Panc1 (cell line): ENCODE data around the gene MINDY4B. TPM values are rescaled to one million over a fixed set of nuclear protein-coding genes. Genes with fewer than 3 reads are reported as not detected.

Source experiments
- ATAC-seq: fragments of 200-7000 bp; cut with Tn5 transposase; 2 replicates; pipeline ENCODE4 v1.9.1; 2020; ENCODE audit warnings: mild to moderate bottlenecking, moderate library complexity
- BruUV-seq: library from RNA; stranded (reverse); fragments of 400-500 nt; replicated peaks from 2 replicates; lab custom pipeline; 2021; lab: Mats Ljungman, UMichigan
- CTCF ChIA-PET: fragments of 300-600 bp; sonication (Branson Sonifier 250); formaldehyde crosslinking; loops from one replicate; lab custom pipeline; 2022; ENCODE audit warnings: antibody characterized with exemption; lab: Charles Lee
- POLR2A ChIA-PET: fragments of 300-600 bp; sonication (Branson Sonifier 250); formaldehyde crosslinking; loops from one replicate; lab custom pipeline; 2022; ENCODE audit warnings: antibody characterized with exemption; lab: Charles Lee
- DNase-seq: peaks from one replicate; pipeline ENCODE4 v3.0.0-alpha.2; 2010; ENCODE audit warnings: low read depth, low spot score
- H3K27ac ChIP-seq: 2 replicates; pipeline ENCODE4 v1.5.1; 2011; ENCODE audit warnings: mild to moderate bottlenecking, low read length, inconsistent platforms
- H3K27me3 ChIP-seq: fragments of 200-500 bp; sonication (Bioruptor generic); 2 replicates; pipeline ENCODE4 v1.6.0; 2014; ENCODE audit warnings: low read length, inconsistent platforms; ENCODE audit not compliant: control insufficient read depth, insufficient read depth
- H3K36me3 ChIP-seq: fragments of 200-500 bp; sonication (Bioruptor generic); 2 replicates; pipeline ENCODE4 v1.5.1; 2014; ENCODE audit warnings: inconsistent platforms, mild to moderate bottlenecking, low read length, moderate library complexity; ENCODE audit not compliant: control insufficient read depth, insufficient read depth
- H3K4me1 ChIP-seq: 2 replicates; pipeline ENCODE4 v1.5.1; 2011; ENCODE audit warnings: inconsistent platforms, mild to moderate bottlenecking, low read length, moderate library complexity; ENCODE audit not compliant: control insufficient read depth, insufficient read depth
- H3K4me3 ChIP-seq, 2 experiments: 2 replicates each; pipeline ENCODE4 v1.5.1; 2011 to 2012; ENCODE audit warnings: low read depth in 2 of 2, low read length in 2 of 2, mild to moderate bottlenecking in 2 of 2, inconsistent platforms in 1 of 2, moderate library complexity in 1 of 2
- H3K9me3 ChIP-seq: fragments of 200-500 bp; sonication (Bioruptor generic); 2 replicates; pipeline ENCODE4 v1.5.1; 2014; ENCODE audit warnings: low read depth, mild to moderate bottlenecking, inconsistent platforms, low read length, moderate library complexity; ENCODE audit not compliant: control insufficient read depth, insufficient read depth
- POLR2AphosphoS5 ChIP-seq: IDR thresholded peaks from 2 replicates; pipeline ENCODE4 v1.6.1; 2012; ENCODE audit warnings: mild to moderate bottlenecking, low read depth, low read length, moderate library complexity
- SIN3A ChIP-seq: IDR thresholded peaks from 2 replicates; pipeline ENCODE4 v1.6.1; 2012; ENCODE audit warnings: low read depth, mild to moderate bottlenecking, low read length, moderate library complexity, borderline replicate concordance; ENCODE audit not compliant: insufficient read depth
- TCF7L2 ChIP-seq: IDR thresholded peaks from 2 replicates; pipeline ENCODE4 v1.6.1; 2011; ENCODE audit warnings: mild to moderate bottlenecking, low read depth, low read length, inconsistent platforms
- in situ Hi-C: cut with HindIII; loops from 2 replicates; pipeline ENCODE4 v1.10.0; 2016; ENCODE audit warnings: low sequenced_read_pairs, low pct_unique_long_range_greater_than_20kb
- intact Hi-C: fragments of 100-400 bp; cut with micrococcal nuclease; formaldehyde crosslinking; loops from one replicate; pipeline ENCODE4 v1.10.0; 2022; ENCODE audit not compliant: unreplicated experiment
- total RNA-seq: library from RNA; stranded (reverse); gene quantifications from one replicate; pipeline ENCODE4 v1.2.1, GENCODE V29; 2021; ENCODE audit not compliant: unreplicated experiment
- TF ChIP-seq, protein P1 (sequence below): fragments of 450-650 bp; IDR thresholded peaks from 2 replicates; pipeline ENCODE4 v1.5.1; 2017; ENCODE audit warnings: mild to moderate bottlenecking
- TF ChIP-seq, protein P2 (sequence below), 2 experiments: IDR thresholded peaks; 2 replicates each; pipeline ENCODE4 v1.6.1; 2011 to 2012; ENCODE audit warnings: low read depth in 2 of 2, control low read depth in 1 of 2, low read length in 1 of 2, mild to moderate bottlenecking in 1 of 2, moderate library complexity in 1 of 2; ENCODE audit not compliant: insufficient read depth in 1 of 2

The MINDY4B gene
- total RNA-seq, 1 experiment from 2014 or later = not detected

DNA sequence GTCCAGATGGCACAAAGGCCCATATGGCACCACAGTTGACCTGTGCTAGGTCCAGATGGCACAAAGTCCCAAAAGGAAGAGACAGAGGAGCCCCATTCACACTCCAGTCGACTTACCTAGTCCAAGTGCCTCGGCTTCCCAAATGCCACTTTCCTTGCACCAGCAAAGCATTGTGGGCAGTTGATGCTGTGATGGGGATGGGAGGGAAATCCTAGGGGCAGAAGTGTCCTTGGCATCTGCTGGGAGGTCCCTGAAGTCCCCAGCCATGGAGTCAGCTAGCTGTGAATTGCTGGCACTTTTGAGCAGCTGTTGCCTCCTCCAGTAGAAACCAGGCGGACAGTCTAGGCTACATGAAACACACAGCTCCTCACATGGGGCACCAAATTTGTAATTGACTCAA, 82.0 kb downstream of the MINDY4B start:
- H3K4me3 ChIP-seq = no peak overlapping the region
- ATAC-seq (no peak), DNase-seq (no peak)
- no TSS peak for BruUV-seq
- POLR2A ChIA-PET = no interaction called here
- TF ChIP-seq TCF7L2 (no peak), POLR2AphosphoS5 (no peak), SIN3A (no peak)
- TF ChIP-seq, protein P1, sequence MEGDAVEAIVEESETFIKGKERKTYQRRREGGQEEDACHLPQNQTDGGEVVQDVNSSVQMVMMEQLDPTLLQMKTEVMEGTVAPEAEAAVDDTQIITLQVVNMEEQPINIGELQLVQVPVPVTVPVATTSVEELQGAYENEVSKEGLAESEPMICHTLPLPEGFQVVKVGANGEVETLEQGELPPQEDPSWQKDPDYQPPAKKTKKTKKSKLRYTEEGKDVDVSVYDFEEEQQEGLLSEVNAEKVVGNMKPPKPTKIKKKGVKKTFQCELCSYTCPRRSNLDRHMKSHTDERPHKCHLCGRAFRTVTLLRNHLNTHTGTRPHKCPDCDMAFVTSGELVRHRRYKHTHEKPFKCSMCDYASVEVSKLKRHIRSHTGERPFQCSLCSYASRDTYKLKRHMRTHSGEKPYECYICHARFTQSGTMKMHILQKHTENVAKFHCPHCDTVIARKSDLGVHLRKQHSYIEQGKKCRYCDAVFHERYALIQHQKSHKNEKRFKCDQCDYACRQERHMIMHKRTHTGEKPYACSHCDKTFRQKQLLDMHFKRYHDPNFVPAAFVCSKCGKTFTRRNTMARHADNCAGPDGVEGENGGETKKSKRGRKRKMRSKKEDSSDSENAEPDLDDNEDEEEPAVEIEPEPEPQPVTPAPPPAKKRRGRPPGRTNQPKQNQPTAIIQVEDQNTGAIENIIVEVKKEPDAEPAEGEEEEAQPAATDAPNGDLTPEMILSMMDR = no peak
- TF ChIP-seq, protein P2, sequence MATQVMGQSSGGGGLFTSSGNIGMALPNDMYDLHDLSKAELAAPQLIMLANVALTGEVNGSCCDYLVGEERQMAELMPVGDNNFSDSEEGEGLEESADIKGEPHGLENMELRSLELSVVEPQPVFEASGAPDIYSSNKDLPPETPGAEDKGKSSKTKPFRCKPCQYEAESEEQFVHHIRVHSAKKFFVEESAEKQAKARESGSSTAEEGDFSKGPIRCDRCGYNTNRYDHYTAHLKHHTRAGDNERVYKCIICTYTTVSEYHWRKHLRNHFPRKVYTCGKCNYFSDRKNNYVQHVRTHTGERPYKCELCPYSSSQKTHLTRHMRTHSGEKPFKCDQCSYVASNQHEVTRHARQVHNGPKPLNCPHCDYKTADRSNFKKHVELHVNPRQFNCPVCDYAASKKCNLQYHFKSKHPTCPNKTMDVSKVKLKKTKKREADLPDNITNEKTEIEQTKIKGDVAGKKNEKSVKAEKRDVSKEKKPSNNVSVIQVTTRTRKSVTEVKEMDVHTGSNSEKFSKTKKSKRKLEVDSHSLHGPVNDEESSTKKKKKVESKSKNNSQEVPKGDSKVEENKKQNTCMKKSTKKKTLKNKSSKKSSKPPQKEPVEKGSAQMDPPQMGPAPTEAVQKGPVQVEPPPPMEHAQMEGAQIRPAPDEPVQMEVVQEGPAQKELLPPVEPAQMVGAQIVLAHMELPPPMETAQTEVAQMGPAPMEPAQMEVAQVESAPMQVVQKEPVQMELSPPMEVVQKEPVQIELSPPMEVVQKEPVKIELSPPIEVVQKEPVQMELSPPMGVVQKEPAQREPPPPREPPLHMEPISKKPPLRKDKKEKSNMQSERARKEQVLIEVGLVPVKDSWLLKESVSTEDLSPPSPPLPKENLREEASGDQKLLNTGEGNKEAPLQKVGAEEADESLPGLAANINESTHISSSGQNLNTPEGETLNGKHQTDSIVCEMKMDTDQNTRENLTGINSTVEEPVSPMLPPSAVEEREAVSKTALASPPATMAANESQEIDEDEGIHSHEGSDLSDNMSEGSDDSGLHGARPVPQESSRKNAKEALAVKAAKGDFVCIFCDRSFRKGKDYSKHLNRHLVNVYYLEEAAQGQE (IDR thresholded peaks at IDR 0.05; ENCODE audit: insufficient read depth in 1 of 2, low read depth in 2 of 2, low read length in 1 of 2) = no peak
- CTCF ChIA-PET = no interaction called here
- H3K9me3 ChIP-seq = no peaks in the 10 kb centered on the region
- in situ Hi-C loops (no loop called here), intact Hi-C loops (no loop called here)
- no peak overlapping the region for H3K27ac ChIP-seq
- H3K27me3 ChIP-seq = peaks cover 3% of the 10 kb centered on the region
- no peaks in the 10 kb centered on the region for H3K36me3 ChIP-seq
- H3K4me1 ChIP-seq = no peaks in the 10 kb centered on the region

DNA sequence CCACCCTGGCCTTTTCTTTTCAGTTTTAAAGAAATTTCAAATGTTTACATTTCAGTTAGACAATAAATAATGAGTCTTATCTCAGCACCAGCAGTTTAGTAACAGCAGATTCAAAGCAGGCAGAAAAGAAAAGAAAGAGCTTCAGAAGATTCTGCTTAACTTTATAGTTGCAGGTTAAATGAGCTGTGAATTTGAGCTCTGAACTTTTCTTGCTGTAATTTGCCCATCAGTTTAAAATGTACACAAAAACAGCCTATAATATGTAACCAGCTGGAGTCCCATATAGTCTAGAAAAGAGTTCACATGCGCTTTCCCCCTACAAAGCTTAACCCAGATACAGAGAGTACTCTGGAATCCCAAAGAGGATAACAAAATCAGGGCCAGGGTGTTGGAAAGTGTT, 82.6 kb downstream of the MINDY4B start:
- DNase-seq (no peak), ATAC-seq (0 out of 2 replicates have a peak, but pooled peaks have one; percentile 43)
- peaks cover 3% of the 10 kb centered on the region; the same call in 1 of the 2 replicates for H3K27me3 ChIP-seq
- no TSS peak for BruUV-seq
- no peaks in the 10 kb centered on the region for H3K4me1 ChIP-seq
- ChIA-PET CTCF (no interaction called here), POLR2A (no interaction called here)
- no peaks in the 10 kb centered on the region for H3K36me3 ChIP-seq
- TF ChIP-seq POLR2AphosphoS5 = no peak
- TF ChIP-seq SIN3A = no peak
- TF ChIP-seq, protein P1 = no peak
- TF ChIP-seq TCF7L2 = no peak
- TF ChIP-seq, protein P2 (IDR thresholded peaks at IDR 0.05; ENCODE audit: insufficient read depth in 1 of 2, low read depth in 2 of 2, low read length in 1 of 2) = no peak
- in situ Hi-C loops = no loop called here
- intact Hi-C loops = no loop called here
- H3K27ac ChIP-seq = no peak overlapping the region
- H3K9me3 ChIP-seq = no peaks in the 10 kb centered on the region
- no peak overlapping the region for H3K4me3 ChIP-seq

Other genes starting within 250 kb of the MINDY4B start
- 0.28 TPM for gene ERICH6, start 201.5 kb downstream of the MINDY4B start, total RNA-seq
- 24.0 TPM for gene SIAH2, start 142.3 kb downstream of the MINDY4B start, total RNA-seq
- gene CLRN1, start 67.3 kb upstream of the MINDY4B start, total RNA-seq = not detected
- gene MED12L, start 180.2 kb upstream of the MINDY4B start, total RNA-seq = 2.8 TPM